Muscle layer of colon (tissue), 2 donors: ENCODE data around the gene MLST8.

Experiments used
- H3K27ac ChIP-seq: one replicate; pipeline ENCODE4 v1.7.0; 2013; ENCODE audit warnings: low read depth, mild to moderate bottlenecking, low read length, moderate library complexity
- H3K27me3 ChIP-seq, 2 donors: one replicate each; pipeline ENCODE4 v1.7.0; 2013; ENCODE audit warnings: low read length in 2 of 2, mild to moderate bottlenecking in 2 of 2; ENCODE audit not compliant: insufficient read depth in 2 of 2, control insufficient read depth in 1 of 2
- H3K36me3 ChIP-seq: one replicate; pipeline ENCODE4 v1.7.0; 2013; ENCODE audit warnings: mild to moderate bottlenecking, low read length; ENCODE audit not compliant: insufficient read depth
- H3K4me1 ChIP-seq: one replicate; pipeline ENCODE4 v1.7.0; 2013; ENCODE audit warnings: mild to moderate bottlenecking, low read length; ENCODE audit not compliant: insufficient read depth
- H3K4me3 ChIP-seq, 2 donors: one replicate each; pipeline ENCODE4 v1.7.0; 2013; ENCODE audit warnings: low read length in 2 of 2, low read depth in 1 of 2, mild to moderate bottlenecking in 1 of 2, moderate library complexity in 1 of 2
- H3K9ac ChIP-seq: one replicate; pipeline ENCODE4 v1.7.0; 2013; ENCODE audit warnings: low read length
- H3K9me3 ChIP-seq: one replicate; pipeline ENCODE4 v1.7.0; 2013; ENCODE audit warnings: mild to moderate bottlenecking, low read length
- donor health status: abdominal sarcoma.
- donor health status: Adenocarcinoma of cecum.

Gene MLST8

GRCh38 chr16:2205104-2205966, at the start of gene MLST8:
Gene MLST8, plus strand, starts transcription at chr16:2205454. Its CDS starts 632 bp downstream, at chr16:2206086.
- Histone ChIP-seq H3K27ac (peak within 1 kb of the TSS; percentile 93), H3K9me3 (no peaks in the 10 kb centered on the region), H3K4me3 (peak within 1 kb of the TSS; percentile 76 to 95), H3K27me3 (no peaks in the 10 kb centered on the region), H3K9ac (peak within 1 kb of the TSS; percentile 33), H3K4me1 (peaks cover 11% of the 10 kb centered on the region), H3K36me3 (peaks cover 19% of the 10 kb centered on the region)

- Histone ChIP-seq H3K27me3 (no peaks in the 10 kb centered on the region), H3K9me3 (no peaks in the 10 kb centered on the region), H3K9ac (peak overlapping the region; percentile 94), H3K27ac (peak overlapping the region; percentile 86), H3K4me1 (peaks cover 73% of the 10 kb centered on the region), H3K36me3 (peaks cover 5% of the 10 kb centered on the region), H3K4me3 (peak overlapping the region; percentile 83 to 91)
Measured at GRCh38 chr16:2155977-2156848, 49.0 kb upstream of the MLST8 start.

- peak overlapping the region in 1 of 2 donors; percentile 59 for H3K4me3 ChIP-seq
- peak overlapping the region; percentile 67 for H3K9ac ChIP-seq
Measured at GRCh38 chr16:2156849-2157224, 48.4 kb upstream of the MLST8 start.

GRCh38 chr16:2157480-2158261, 47.6 kb upstream of the MLST8 start:
- H3K27me3 ChIP-seq: no peaks in the 10 kb centered on the region
- H3K4me3 ChIP-seq: peak overlapping the region; percentile 16 to 59
- peaks cover 62% of the 10 kb centered on the region for H3K4me1 ChIP-seq
- H3K9ac ChIP-seq: peak overlapping the region; percentile 83
- no peaks in the 10 kb centered on the region for H3K36me3 ChIP-seq
- H3K27ac ChIP-seq: peak overlapping the region; percentile 86
- H3K9me3 ChIP-seq: no peaks in the 10 kb centered on the region

More at GRCh38 chr16:2156849-2157224, 48.4 kb upstream of the MLST8 start:
- Histone ChIP-seq H3K9me3 (no peaks in the 10 kb centered on the region), H3K27ac (peak overlapping the region; percentile 86), H3K4me1 (peaks cover 70% of the 10 kb centered on the region), H3K27me3 (no peaks in the 10 kb centered on the region), H3K36me3 (peaks cover 3% of the 10 kb centered on the region)

GRCh38 chr16:2158262-2158638, 47.0 kb upstream of the MLST8 start:
- Histone ChIP-seq H3K4me3 (peak overlapping the region; percentile 16 to 59), H3K4me1 (peaks cover 56% of the 10 kb centered on the region), H3K9me3 (no peaks in the 10 kb centered on the region), H3K27me3 (no peaks in the 10 kb centered on the region), H3K27ac (peak overlapping the region; percentile 86), H3K36me3 (no peaks in the 10 kb centered on the region), H3K9ac (peak overlapping the region; percentile 83)

- Histone ChIP-seq H3K27me3 (no peaks in the 10 kb centered on the region), H3K9me3 (no peaks in the 10 kb centered on the region), H3K27ac (peak overlapping the region; percentile 86), H3K4me3 (peak overlapping the region in 1 of 2 donors; percentile 59), H3K9ac (peak overlapping the region; percentile 83), H3K36me3 (no peaks in the 10 kb centered on the region), H3K4me1 (peaks cover 47% of the 10 kb centered on the region)
Measured at GRCh38 chr16:2159175-2159838, 45.9 kb upstream of the MLST8 start.

GRCh38 chr16:2160915-2161551, 44.2 kb upstream of the MLST8 start:
- H3K9ac ChIP-seq: no peak overlapping the region

GRCh38 chr16:2161911-2162310, 43.3 kb upstream of the MLST8 start:
- Histone ChIP-seq H3K4me3 (no peak overlapping the region), H3K27me3 (no peaks in the 10 kb centered on the region), H3K36me3 (peaks cover 14% of the 10 kb centered on the region), H3K9me3 (no peaks in the 10 kb centered on the region), H3K4me1 (peaks cover 38% of the 10 kb centered on the region), H3K27ac (no peak overlapping the region), H3K9ac (no peak overlapping the region)

More at GRCh38 chr16:2160915-2161551, 44.2 kb upstream of the MLST8 start:
- H3K36me3 ChIP-seq: peaks cover 6% of the 10 kb centered on the region
- no peaks in the 10 kb centered on the region for H3K27me3 ChIP-seq
- H3K9me3 ChIP-seq: no peaks in the 10 kb centered on the region
- peak overlapping the region; percentile 63 for H3K27ac ChIP-seq
- H3K4me1 ChIP-seq: peaks cover 41% of the 10 kb centered on the region
- no peak overlapping the region for H3K4me3 ChIP-seq

GRCh38 chr16:2162676-2163118, 42.6 kb upstream of the MLST8 start:
- Histone ChIP-seq H3K9me3 (no peaks in the 10 kb centered on the region), H3K27me3 (no peaks in the 10 kb centered on the region), H3K4me3 (no peak overlapping the region), H3K4me1 (peaks cover 30% of the 10 kb centered on the region), H3K36me3 (peaks cover 21% of the 10 kb centered on the region), H3K27ac (no peak overlapping the region), H3K9ac (no peak overlapping the region)

- H3K36me3 ChIP-seq: peaks cover 27% of the 10 kb centered on the region
- no peak overlapping the region for H3K9ac ChIP-seq
- H3K27me3 ChIP-seq: no peaks in the 10 kb centered on the region
- no peak overlapping the region for H3K27ac ChIP-seq
- peaks cover 24% of the 10 kb centered on the region for H3K4me1 ChIP-seq
- H3K4me3 ChIP-seq: no peak overlapping the region
- no peaks in the 10 kb centered on the region for H3K9me3 ChIP-seq
Measured at GRCh38 chr16:2163211-2163881, 41.9 kb upstream of the MLST8 start.
